GM12873 (cell line): ENCODE data around the gene PCDHGB3.

ENCODE experiments used
- TF ChIP-seq, protein P1 (sequence below): IDR thresholded peaks from 2 replicates; pipeline ENCODE4 v1.5.1; 2012; ENCODE audit warnings: low read depth, mild to moderate bottlenecking, moderate library complexity, low read length, control low read depth; ENCODE audit not compliant: insufficient read depth; ENCODE audit errors: missing control alignments

The PCDHGB3 gene

DNA sequence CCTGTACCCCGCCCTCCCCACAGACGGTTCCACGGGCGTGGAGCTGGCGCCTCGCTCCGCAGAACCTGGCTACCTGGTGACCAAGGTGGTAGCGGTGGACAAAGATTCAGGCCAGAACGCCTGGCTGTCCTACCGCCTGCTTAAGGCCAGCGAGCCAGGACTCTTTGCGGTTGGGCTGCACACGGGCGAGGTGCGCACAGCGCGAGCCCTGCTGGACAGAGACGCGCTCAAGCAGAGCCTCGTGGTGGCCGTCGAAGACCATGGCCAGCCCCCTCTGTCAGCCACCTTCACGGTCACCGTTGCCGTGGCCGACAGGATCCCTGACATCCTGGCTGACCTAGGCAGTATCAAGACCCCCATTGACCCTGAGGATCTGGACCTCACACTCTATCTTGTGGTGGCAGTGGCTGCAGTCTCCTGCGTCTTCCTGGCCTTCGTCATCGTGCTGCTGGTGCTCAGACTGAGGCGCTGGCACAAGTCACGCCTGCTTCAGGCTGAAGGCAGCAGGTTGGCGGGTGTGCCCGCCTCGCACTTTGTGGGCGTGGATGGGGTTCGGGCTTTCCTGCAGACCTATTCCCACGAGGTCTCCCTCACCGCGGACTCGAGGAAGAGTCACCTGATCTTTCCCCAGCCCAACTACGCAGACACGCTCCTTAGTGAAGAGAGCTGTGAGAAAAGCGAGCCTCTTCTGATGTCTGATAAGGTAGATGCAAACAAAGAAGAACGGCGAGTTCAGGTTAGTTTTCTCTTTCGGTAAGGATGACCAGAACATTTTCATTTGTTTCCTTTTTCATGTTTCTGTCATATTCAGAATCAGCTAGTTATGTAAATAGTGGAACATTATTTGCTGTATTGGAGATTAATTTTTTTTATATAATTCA is 3.8 kb upstream of the PCDHGB3 start:
- TF ChIP-seq, protein P1, sequence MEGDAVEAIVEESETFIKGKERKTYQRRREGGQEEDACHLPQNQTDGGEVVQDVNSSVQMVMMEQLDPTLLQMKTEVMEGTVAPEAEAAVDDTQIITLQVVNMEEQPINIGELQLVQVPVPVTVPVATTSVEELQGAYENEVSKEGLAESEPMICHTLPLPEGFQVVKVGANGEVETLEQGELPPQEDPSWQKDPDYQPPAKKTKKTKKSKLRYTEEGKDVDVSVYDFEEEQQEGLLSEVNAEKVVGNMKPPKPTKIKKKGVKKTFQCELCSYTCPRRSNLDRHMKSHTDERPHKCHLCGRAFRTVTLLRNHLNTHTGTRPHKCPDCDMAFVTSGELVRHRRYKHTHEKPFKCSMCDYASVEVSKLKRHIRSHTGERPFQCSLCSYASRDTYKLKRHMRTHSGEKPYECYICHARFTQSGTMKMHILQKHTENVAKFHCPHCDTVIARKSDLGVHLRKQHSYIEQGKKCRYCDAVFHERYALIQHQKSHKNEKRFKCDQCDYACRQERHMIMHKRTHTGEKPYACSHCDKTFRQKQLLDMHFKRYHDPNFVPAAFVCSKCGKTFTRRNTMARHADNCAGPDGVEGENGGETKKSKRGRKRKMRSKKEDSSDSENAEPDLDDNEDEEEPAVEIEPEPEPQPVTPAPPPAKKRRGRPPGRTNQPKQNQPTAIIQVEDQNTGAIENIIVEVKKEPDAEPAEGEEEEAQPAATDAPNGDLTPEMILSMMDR = no peak

DNA sequence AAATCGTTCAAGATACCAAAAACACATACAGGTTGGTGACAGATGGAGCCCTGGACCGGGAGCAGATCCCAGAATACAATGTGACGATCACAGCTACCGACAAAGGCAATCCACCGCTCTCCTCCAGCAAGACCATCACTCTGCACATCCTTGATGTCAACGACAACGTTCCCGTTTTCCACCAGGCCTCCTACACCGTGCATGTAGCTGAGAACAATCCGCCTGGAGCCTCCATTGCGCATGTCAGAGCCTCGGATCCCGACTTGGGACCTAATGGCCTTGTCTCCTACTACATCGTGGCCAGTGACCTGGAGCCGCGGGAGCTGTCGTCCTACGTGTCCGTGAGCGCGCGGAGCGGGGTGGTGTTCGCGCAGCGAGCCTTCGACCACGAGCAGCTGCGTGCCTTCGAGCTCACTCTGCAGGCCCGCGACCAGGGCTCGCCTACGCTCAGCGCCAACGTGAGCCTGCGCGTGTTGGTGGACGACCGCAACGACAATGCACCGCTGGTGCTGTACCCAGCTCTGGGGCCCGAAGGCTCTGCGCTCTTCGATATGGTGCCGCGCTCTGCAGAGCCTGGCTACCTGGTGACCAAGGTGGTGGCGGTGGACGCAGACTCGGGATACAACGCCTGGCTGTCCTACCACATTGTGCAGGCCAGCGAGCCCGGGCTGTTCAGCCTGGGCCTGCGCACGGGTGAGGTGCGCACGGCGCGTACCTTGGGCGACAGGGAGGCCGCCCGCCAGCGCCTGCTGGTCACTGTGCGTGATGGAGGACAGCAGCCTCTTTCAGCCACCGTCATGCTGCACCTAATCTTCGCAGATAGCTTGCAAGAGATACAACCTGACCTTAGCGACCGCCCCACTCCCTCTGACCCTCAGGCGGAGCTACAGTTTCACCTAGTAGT is 1.8 kb downstream of the PCDHGB3 start:
- TF ChIP-seq, protein P1 = no peak

DNA sequence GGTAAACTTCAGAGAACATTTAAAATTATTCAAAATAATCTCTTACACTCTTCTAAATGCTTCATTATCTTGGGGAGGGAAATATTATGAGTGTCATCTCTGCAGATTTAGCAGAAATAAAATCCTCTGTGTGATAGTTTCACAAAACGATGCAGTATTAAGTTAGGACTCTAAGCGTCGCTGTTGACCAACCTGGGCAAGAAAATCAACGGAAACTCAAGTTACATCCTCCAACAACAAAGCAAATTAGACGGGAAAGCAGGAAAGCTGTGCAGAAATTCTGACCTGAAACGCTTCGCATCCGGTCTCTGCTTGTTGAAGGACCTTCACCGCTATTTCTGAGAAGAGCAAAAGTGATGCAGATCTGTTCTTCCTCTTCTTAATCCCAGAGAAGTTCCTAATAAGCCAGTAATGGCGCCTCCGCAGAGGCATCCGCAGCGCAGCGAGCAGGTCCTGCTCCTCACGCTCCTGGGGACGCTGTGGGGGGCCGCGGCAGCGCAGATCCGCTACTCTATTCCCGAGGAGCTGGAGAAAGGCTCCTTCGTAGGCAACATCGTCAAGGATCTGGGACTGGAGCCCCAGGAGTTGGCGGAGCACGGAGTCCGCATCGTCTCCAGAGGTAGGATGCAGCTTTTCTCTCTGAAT is 3.8 kb downstream of the PCDHGB3 start, which contains the start of gene PCDHGA6:
Gene PCDHGA6, plus strand, starts transcription at position 219 of the 645 bp plus-strand sequence. Its CDS starts 193 bp downstream, at position 412.
- TF ChIP-seq, protein P1 = peak; percentile 49

DNA sequence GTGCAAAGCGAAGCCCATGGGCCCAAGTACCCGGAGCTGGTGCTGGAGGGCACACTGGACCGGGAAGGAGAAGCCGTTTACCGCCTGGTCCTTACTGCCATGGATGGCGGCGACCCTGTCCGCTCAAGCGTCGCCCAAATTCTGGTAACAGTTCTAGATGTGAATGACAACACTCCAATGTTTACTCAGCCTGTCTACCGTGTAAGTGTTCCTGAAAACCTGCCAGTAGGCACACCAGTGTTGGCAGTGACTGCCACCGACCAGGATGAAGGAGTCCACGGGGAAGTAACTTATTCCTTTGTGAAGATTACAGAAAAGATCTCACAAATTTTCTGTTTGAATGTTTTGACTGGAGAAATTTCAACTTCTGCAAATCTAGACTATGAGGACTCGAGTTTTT is 4.6 kb downstream of the PCDHGB3 start:
- TF ChIP-seq, protein P1 = no peak

DNA sequence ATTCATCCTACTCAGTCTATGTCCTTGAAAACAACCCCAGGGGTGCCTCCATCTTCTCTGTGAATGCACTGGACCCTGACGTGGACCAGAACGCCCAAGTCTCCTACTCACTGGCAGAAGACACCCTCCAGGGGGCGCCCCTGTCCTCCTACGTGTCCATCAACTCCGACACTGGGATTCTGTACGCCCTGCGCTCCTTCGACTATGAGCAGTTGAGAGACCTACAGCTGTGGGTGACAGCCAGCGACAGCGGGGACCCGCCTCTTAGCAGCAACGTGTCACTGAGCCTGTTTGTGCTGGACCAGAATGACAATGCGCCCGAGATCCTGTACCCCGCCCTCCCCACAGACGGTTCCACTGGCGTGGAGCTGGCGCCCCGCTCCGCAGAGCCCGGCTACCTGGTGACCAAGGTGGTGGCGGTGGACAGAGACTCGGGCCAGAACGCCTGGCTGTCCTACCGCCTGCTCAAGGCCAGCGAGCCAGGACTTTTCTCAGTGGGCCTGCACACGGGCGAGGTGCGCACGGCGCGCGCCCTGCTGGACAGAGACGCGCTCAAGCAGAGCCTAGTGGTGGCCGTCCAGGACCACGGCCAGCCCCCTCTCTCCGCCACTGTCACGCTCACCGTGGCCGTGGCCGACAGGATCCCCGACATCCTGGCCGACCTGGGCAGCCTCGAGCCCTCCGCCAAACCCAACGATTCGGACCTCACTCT is 5.6 kb downstream of the PCDHGB3 start:
- TF ChIP-seq, protein P1 = peak; percentile 15

DNA sequence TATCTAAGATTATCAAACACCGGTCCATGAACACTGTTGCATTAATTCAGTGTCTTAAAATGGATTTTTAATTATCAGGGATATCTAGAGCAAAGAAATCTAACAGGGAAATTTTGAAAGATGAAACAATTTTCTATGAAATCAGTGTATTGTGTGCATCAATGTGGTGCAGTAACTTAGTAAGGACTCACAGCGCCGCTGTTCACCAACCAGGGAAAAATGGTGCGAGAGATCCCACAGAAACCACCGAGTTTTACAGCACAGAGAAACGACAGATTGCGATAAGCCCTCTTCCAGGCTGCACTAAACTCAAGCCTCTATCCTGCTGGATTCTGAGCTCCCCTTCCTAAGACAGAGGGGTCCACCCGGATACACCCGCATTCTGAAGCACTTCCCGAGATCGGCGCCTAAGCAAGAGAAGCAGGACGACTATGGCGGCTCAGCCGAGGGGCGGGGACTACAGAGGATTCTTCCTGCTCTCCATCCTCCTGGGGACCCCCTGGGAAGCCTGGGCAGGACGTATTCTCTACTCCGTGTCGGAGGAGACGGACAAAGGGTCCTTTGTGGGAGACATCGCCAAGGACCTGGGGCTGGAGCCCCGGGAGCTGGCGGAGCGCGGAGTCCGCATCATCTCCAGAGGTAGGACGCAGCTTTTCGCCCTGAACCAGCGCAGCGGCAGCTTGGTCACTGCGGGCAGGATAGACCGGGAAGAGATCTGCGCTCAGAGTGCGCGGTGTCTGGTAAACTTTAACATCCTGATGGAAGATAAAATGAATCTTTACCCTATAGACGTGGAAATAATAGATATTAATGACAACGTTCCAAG is 12.6 kb downstream of the PCDHGB3 start, which contains the start of gene PCDHGA7:
Gene PCDHGA7, plus strand, starts transcription at position 274 of the 826 bp plus-strand sequence. Its CDS starts 158 bp downstream, at position 432.
- TF ChIP-seq, protein P1 = no peak
